Measurements from ENCODE around the gene NOCT. TPM values are rescaled to one million over a fixed set of nuclear protein-coding genes. Genes with fewer than 3 reads are reported as not detected.

NOCT gene
- total and polyA plus RNA-seq, 10 donors: 0.37 to 12.4 (median 4.1) TPM

DNA sequence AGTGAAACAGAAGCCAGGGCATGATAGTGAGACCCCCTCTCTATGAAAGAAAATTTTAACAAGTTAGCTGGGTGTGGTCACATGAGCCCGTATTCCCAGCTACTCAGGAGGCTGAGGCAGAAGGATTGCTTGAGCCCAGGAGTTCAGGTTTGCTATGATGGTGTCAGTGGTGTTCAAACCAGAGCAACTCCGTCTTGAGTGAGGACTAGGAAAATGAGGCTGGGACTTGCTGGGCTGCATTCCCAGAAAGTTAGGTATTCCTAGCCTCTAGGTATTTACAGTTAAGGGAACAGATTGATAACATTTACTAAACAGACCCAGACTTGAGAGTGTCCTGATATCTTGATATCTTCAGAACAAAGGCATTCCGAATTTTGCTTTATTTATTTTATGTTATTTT, 37.0 kb upstream of the NOCT start:
- peak overlapping the region in 5 of 8 donors; percentile 16 to 77 (median 43) for H3K27ac ChIP-seq
- WGBS, 5 donors: 85 to 100% (median 92%) methylated on average over 3 of the region's 3 CpGs
- intact Hi-C loops (cut with DNase I; ENCODE audit: low total_unique reads): no loop called here

GRCh38 chr4:138979742-138980141, 35.8 kb upstream of the NOCT start:
- Histone ChIP-seq H3K27ac (peak overlapping the region in 1 of 8 donors; percentile 15), H3K4me3 (no peak overlapping the region), H3K36me3 (no peaks in the 10 kb centered on the region), H3K27me3 (replicated peaks in 1 of 7) (no peaks in the 10 kb centered on the region), H3K9me3 (no peaks in the 10 kb centered on the region), H3K4me1 (peaks cover 3 to 51% (median 34%) of the 10 kb centered on the region in 6 donors)
- TF ChIP-seq POLR2A (IDR thresholded peaks at IDR 0.05): no peak
- TF ChIP-seq POLR2AphosphoS5 (IDR thresholded peaks at IDR 0.05): no peak
- TF ChIP-seq CTCF (IDR thresholded peaks at IDR 0.05 in 8 of 11, conservative IDR thresholded peaks at IDR 0.05 in 3 of 11): no peak
- WGBS, 5 donors: 87 to 93% (median 91%) methylated on average over 2 of the region's 2 CpGs
- intact Hi-C loops (cut with DNase I; ENCODE audit: low total_unique reads): no loop called here
- DNase-seq: no peak

More for the DNA sequence above, 37.0 kb upstream of the NOCT start:
- DNase-seq: no peak
- no peaks in the 10 kb centered on the region for H3K9me3 ChIP-seq
- no peaks in the 10 kb centered on the region for H3K27me3 ChIP-seq (replicated peaks in 1 of 7)
- no peaks in the 10 kb centered on the region for H3K36me3 ChIP-seq
- no peak overlapping the region for H3K4me3 ChIP-seq
- TF ChIP-seq POLR2AphosphoS5 (IDR thresholded peaks at IDR 0.05) (no peak), POLR2A (IDR thresholded peaks at IDR 0.05) (no peak), CTCF (IDR thresholded peaks at IDR 0.05 in 8 of 11, conservative IDR thresholded peaks at IDR 0.05 in 3 of 11) (no peak)
- H3K4me1 ChIP-seq: peaks cover 3 to 53% (median 34%) of the 10 kb centered on the region in 6 donors

- Histone ChIP-seq H3K9me3 (no peaks in the 10 kb centered on the region), H3K4me1 (peaks cover 3 to 47% (median 32%) of the 10 kb centered on the region in 6 donors), H3K27ac (peak overlapping the region in 7 of 8 donors; percentile 49 to 80 (median 76)), H3K27me3 (replicated peaks in 1 of 7) (no peaks in the 10 kb centered on the region), H3K4me3 (no peak overlapping the region), H3K36me3 (no peaks in the 10 kb centered on the region)
- TF ChIP-seq CTCF (IDR thresholded peaks at IDR 0.05 in 8 of 11, conservative IDR thresholded peaks at IDR 0.05 in 3 of 11) (peak in 8 of 11 experiments; percentile 13 to 49 (median 28)), POLR2AphosphoS5 (IDR thresholded peaks at IDR 0.05) (peak in 1 of 3 donors; percentile 60), POLR2A (IDR thresholded peaks at IDR 0.05) (no peak)
- WGBS, 5 donors: 32 to 61% (median 40%) methylated on average over 4 of the region's 4 CpGs
- intact Hi-C loops (cut with DNase I; ENCODE audit: low total_unique reads): no loop called here
- no peak for DNase-seq
These were observed 33.6 kb upstream of the NOCT start for GRCh38 chr4:138981930-138982390.

GRCh38 chr4:138982754-138983153, 32.8 kb upstream of the NOCT start:
- no peak for TF ChIP-seq POLR2A (IDR thresholded peaks at IDR 0.05)
- no peak for TF ChIP-seq CTCF (IDR thresholded peaks at IDR 0.05 in 8 of 11, conservative IDR thresholded peaks at IDR 0.05 in 3 of 11)
- no peak for TF ChIP-seq POLR2AphosphoS5 (IDR thresholded peaks at IDR 0.05)
- WGBS, 5 donors: 93 to 97% (median 95%) methylated on average over 7 of the region's 7 CpGs
- Histone ChIP-seq H3K4me3 (no peak overlapping the region), H3K4me1 (peaks cover 1 to 39% (median 25%) of the 10 kb centered on the region in 6 donors), H3K27ac (peak overlapping the region in 7 of 8 donors; percentile 49 to 80 (median 76)), H3K9me3 (no peaks in the 10 kb centered on the region), H3K27me3 (replicated peaks in 1 of 7) (no peaks in the 10 kb centered on the region), H3K36me3 (no peaks in the 10 kb centered on the region)
- intact Hi-C loops (cut with DNase I; ENCODE audit: low total_unique reads): no loop called here
- no peak for DNase-seq

Data from spleen (tissue), 11 donors.